KMS-11 (cell line): Measurements from ENCODE around the gene ATF7IP2.

Experiments used
- H2AFZ ChIP-seq: fragments of 200-600 bp; sonication (generic); 2 replicates; pipeline ENCODE4 v1.6.1; 2016; ENCODE audit warnings: antibody characterized with exemption, mixed run types, low read depth
- H3K27ac ChIP-seq: fragments of 200-600 bp; sonication (generic); 2 replicates; pipeline ENCODE4 v1.6.1; 2016; ENCODE audit warnings: mild to moderate bottlenecking, mixed run types
- H3K27me3 ChIP-seq: fragments of 200-600 bp; sonication (generic); 2 replicates; pipeline ENCODE4 v1.6.1; 2017; ENCODE audit warnings: mild to moderate bottlenecking, low read depth, mixed run types, moderate library complexity; ENCODE audit not compliant: insufficient read depth
- H3K36me3 ChIP-seq: fragments of 200-600 bp; sonication (generic); 2 replicates; pipeline ENCODE4 v1.6.1; 2017; ENCODE audit warnings: mild to moderate bottlenecking, mixed run types; ENCODE audit not compliant: insufficient read depth
- H3K4me1 ChIP-seq: fragments of 200-600 bp; sonication (generic); 2 replicates; pipeline ENCODE4 v1.6.1; 2016; ENCODE audit warnings: mild to moderate bottlenecking, low read depth, mixed run types; ENCODE audit not compliant: poor library complexity, severe bottlenecking
- H3K4me2 ChIP-seq: fragments of 200-600 bp; sonication (generic); 2 replicates; pipeline ENCODE4 v1.7.0; 2016; ENCODE audit warnings: mild to moderate bottlenecking, mixed run types
- H3K4me3 ChIP-seq: fragments of 200-600 bp; sonication (generic); IDR thresholded peaks from 2 replicates; pipeline ENCODE4 v1.6.1; 2017; ENCODE audit warnings: low read depth, low read length, mixed read lengths; ENCODE audit not compliant: insufficient read depth
- H3K79me2 ChIP-seq: fragments of 200-600 bp; sonication (generic); 2 replicates; pipeline ENCODE4 v1.6.1; 2016; ENCODE audit warnings: low read depth, mixed run types; ENCODE audit not compliant: insufficient read depth
- H3K9ac ChIP-seq: fragments of 200-600 bp; sonication (generic); 2 replicates; pipeline ENCODE4 v1.6.1; 2016; ENCODE audit warnings: mild to moderate bottlenecking, mixed run types
- H4K20me1 ChIP-seq: fragments of 200-600 bp; sonication (generic); 2 replicates; pipeline ENCODE4 v1.6.1; 2016; ENCODE audit warnings: mild to moderate bottlenecking, mixed run types; ENCODE audit not compliant: insufficient read depth
- TF ChIP-seq, protein P1 (sequence below): fragments of 200-600 bp; sonication (generic); conservative IDR thresholded peaks from 2 replicates; pipeline ENCODE4 v1.6.1; 2017; ENCODE audit warnings: low read depth, mild to moderate bottlenecking, antibody characterized with exemption, low read length, moderate library complexity, mixed read lengths

The ATF7IP2 gene

GRCh38 chr16:10517868-10518267 lies 132.0 kb downstream of the ATF7IP2 start:
- no peak overlapping the region for H3K4me2 ChIP-seq
- H3K27ac ChIP-seq: no peak overlapping the region
- no peak overlapping the region for H2AFZ ChIP-seq
- no peaks in the 10 kb centered on the region for H3K36me3 ChIP-seq
- no peak overlapping the region for H3K4me3 ChIP-seq
- no peaks in the 10 kb centered on the region for H4K20me1 ChIP-seq
- no peak overlapping the region for H3K9ac ChIP-seq
- TF ChIP-seq, protein P1, sequence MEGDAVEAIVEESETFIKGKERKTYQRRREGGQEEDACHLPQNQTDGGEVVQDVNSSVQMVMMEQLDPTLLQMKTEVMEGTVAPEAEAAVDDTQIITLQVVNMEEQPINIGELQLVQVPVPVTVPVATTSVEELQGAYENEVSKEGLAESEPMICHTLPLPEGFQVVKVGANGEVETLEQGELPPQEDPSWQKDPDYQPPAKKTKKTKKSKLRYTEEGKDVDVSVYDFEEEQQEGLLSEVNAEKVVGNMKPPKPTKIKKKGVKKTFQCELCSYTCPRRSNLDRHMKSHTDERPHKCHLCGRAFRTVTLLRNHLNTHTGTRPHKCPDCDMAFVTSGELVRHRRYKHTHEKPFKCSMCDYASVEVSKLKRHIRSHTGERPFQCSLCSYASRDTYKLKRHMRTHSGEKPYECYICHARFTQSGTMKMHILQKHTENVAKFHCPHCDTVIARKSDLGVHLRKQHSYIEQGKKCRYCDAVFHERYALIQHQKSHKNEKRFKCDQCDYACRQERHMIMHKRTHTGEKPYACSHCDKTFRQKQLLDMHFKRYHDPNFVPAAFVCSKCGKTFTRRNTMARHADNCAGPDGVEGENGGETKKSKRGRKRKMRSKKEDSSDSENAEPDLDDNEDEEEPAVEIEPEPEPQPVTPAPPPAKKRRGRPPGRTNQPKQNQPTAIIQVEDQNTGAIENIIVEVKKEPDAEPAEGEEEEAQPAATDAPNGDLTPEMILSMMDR: no peak
- H3K4me1 ChIP-seq: peaks cover 22% of the 10 kb centered on the region
- H3K27me3 ChIP-seq: no peaks in the 10 kb centered on the region
- H3K79me2 ChIP-seq: no peaks in the 10 kb centered on the region

DNA sequence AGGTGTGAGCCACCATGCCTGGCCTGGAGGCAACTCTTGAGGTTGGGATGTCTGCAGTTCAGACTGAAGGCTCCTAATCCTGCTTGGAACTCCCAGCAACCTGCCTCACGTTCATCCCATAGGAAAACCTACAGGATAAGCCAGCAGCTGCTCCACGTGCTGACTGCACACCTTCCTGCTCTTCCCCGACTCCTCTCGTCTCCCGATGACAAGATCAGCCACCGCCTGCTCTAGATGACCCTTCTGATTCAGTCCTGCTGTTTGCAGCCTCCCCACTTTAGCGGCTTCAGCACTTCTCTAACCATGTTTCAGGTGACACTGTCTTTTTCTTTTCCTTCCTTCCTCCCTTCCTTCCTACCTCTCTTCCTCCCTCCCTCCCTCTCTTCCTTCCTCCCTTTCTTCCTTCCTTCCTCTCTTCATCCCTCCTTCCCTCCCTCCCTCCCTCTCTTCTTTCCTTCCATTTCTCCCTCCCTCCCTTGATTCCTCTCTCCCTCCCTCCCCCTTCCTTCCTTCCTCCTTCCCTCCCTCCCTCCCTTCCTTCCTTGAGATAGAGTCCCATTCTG lies 132.7 kb downstream of the ATF7IP2 start:
- H3K36me3 ChIP-seq: no peaks in the 10 kb centered on the region
- TF ChIP-seq, protein P1: no peak
- no peaks in the 10 kb centered on the region for H3K27me3 ChIP-seq
- H3K27ac ChIP-seq: no peak overlapping the region
- H3K9ac ChIP-seq: no peak overlapping the region
- peaks cover 28% of the 10 kb centered on the region for H3K4me1 ChIP-seq
- no peak overlapping the region for H2AFZ ChIP-seq
- no peaks in the 10 kb centered on the region for H4K20me1 ChIP-seq
- no peak overlapping the region for H3K4me3 ChIP-seq
- H3K4me2 ChIP-seq: no peak overlapping the region
- no peaks in the 10 kb centered on the region for H3K79me2 ChIP-seq

GRCh38 chr16:10519297-10519696 lies 133.4 kb downstream of the ATF7IP2 start:
- H3K27ac ChIP-seq: no peak overlapping the region
- no peak overlapping the region for H3K9ac ChIP-seq
- no peak overlapping the region for H3K4me2 ChIP-seq
- TF ChIP-seq, protein P1: no peak
- H3K36me3 ChIP-seq: no peaks in the 10 kb centered on the region
- H4K20me1 ChIP-seq: no peaks in the 10 kb centered on the region
- H2AFZ ChIP-seq: no peak overlapping the region
- H3K79me2 ChIP-seq: no peaks in the 10 kb centered on the region
- H3K27me3 ChIP-seq: no peaks in the 10 kb centered on the region
- peaks cover 27% of the 10 kb centered on the region for H3K4me1 ChIP-seq
- no peak overlapping the region for H3K4me3 ChIP-seq

DNA sequence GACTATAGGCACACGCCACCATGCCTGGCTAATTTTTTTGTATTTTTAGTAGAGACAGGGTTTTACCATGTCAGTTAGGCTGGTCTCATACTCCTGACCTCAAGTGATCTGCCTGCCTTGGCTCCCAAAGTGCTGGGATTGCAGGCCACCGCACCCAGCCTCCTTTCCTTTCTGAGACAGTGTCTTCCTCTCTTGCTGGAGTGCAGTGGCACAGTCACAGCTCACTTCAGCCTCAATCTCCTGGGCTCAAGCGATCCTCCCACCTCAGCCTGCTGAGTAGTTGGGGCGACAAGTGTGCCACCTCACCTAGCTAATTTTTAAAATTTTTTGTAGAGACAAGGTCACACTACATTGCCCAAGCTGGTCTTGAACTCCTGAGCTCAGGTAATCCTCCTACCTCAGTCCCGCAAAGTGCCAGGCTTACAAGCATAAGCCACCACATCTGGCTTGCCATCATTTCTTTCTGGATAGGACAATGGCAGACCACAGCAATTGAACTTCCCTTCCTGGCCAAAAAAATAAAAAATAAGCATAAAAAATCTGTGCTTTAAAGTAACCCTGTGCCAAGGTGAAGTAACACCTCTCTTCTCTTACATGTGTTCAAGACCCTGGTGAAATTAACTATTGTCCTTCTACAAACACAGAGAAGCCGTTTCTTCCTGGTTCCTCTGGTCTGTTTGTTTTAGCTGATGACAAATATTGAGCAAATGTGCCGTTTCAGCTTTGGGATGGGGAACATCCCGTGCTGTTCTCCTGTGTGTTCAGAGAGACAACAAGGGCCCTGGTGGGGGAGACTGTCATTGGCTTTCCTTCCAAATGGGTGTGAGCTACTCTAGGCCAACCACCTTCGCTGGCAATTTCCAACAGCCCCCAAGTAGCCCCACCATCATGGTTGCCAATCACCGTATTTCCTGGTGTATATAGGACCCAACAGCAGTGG lies 134.3 kb downstream of the ATF7IP2 start:
- no peaks in the 10 kb centered on the region for H3K27me3 ChIP-seq
- H3K79me2 ChIP-seq: no peaks in the 10 kb centered on the region
- no peak overlapping the region for H3K4me3 ChIP-seq
- no peak overlapping the region for H3K27ac ChIP-seq
- TF ChIP-seq, protein P1: no peak
- no peak overlapping the region for H3K9ac ChIP-seq
- no peak overlapping the region for H3K4me2 ChIP-seq
- no peaks in the 10 kb centered on the region for H4K20me1 ChIP-seq
- peaks cover 27% of the 10 kb centered on the region for H3K4me1 ChIP-seq
- no peak overlapping the region for H2AFZ ChIP-seq
- H3K36me3 ChIP-seq: no peaks in the 10 kb centered on the region
